GM19452 (cell line): ENCODE measurements around the gene EFS.
"Not testable (repeated sequence)": the region's sequence is repeated elsewhere in the genome, so short reads cannot be mapped to it uniquely, and the experiment has no call there.

Experiments used
- ATAC-seq: cut with Tn5 transposase; IDR thresholded peaks from one replicate; pipeline ENCODE4 v1.9.1; 2021; ENCODE audit not compliant: unreplicated experiment

Gene EFS

GRCh38 chr14:23327947-23328744 is 36.8 kb downstream of the EFS start:
- ATAC-seq = no peak

DNA sequence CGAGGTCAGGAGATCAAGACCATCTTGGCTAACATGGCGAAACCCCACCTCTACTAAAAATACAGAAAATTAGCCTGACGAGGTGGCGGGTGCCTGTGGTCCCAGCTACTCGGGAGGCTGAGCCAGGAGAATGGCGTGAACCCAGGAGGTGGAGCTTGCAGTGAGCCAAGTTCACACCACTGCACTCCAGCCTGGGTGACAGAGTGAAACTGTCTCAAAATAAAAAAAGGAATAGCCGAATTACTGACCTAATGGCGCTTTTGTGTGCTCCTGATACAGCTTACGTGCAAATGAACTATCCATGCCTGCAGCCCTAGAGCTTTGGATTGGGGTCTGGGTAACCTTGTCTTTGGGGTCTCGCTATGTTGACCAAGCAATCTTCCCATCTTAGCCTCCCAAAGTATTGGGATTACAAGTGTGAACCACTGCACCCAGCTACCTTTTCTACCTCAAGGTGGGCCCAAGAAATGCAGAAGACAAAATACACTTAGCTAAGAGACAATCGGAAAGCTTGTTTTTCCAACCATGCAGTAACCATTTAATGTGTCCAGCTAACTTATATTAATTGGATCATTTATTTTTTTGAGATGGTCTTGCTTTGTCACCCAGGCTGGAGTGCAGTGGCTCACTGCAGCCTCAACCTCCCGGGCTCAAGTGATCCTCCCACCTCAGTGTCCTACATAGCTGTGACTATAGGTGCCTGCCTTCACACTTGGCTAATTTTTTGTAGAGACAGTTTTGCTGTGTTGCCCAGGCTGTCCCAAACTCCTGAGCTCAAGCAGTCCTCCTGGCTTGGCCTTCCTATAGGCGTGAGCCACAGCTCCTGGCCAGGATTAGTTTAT is 38.3 kb downstream of the EFS start:
- no peak for ATAC-seq

DNA sequence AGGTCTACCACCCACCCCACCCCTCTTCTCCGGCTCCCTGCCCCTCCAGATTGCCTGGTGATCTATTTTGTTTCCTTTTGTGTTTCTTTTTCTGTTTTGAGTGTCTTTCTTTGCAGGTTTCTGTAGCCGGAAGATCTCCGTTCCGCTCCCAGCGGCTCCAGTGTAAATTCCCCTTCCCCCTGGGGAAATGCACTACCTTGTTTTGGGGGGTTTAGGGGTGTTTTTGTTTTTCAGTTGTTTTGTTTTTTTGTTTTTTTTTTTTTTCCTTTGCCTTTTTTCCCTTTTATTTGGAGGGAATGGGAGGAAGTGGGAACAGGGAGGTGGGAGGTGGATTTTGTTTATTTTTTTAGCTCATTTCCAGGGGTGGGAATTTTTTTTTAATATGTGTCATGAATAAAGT is 39.2 kb downstream of the EFS start:
- ATAC-seq = not testable (repeated sequence)

- no peak for ATAC-seq
These were observed 40.0 kb downstream of the EFS start for GRCh38 chr14:23324993-23325392.

GRCh38 chr14:23324455-23324846 is 40.5 kb downstream of the EFS start:
- no peak for ATAC-seq

- no peak for ATAC-seq
These were observed 41.0 kb downstream of the EFS start for GRCh38 chr14:23323838-23324454.

- ATAC-seq = no peak
These were observed 42.1 kb downstream of the EFS start for GRCh38 chr14:23322568-23323517.

GRCh38 chr14:23321572-23322547 is 43.1 kb downstream of the EFS start:
- ATAC-seq = peak; percentile 4

DNA sequence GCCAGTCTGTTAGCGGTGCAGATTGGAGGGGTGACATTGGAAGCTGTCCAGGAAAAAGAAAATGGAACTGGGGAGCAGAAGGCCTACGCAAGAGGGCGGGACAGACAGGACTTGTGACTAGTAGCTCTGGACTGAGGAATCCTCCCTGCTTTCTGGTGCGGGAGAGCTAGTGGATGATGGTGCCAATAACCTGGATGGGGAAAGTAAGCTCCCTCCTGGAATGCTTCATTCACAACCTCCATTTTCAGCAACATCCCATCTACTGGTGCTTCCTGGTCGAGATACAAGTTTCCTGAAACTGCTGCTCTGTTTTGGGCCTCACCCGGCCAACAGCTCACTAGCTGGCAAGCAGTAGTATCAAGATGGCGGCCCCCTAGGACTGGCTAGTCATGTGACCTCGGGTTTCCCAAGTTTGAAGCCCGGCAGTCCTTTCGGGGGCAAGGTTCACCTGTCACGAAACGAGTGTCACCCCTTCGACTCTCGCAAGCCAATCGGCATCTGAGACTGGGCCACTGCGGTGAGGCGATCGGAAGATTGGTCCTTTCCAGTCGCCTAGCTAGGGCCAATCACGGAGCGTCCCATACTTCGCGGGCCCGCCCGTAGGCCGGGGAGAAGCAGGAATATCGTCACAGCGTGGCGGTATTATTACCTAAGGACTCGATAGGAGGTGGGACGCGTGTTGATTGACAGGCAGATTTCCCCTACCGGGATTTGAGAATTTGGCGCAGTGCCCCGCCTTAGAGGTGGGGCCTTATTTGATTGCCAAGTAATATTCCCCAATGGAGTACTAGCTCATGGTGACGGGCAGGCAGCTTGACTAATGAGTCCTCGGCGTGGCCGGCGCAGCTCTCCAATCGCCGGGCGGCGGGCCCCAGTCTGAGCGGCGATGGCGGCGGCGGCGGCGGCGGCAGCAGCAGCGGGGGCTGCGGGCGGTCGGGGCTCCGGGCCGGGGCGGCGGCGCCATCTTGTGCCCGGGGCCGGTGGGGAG is 44.1 kb downstream of the EFS start, which contains the start of gene PABPN1:
PABPN1 (plus strand) TSS at position 874 of the 988 bp plus-strand sequence; CDS start at position 887, 13 bp downstream.
- ATAC-seq = peak; percentile 90

GRCh38 chr14:23319746-23320583 is 45.0 kb downstream of the EFS start:
- no peak for ATAC-seq

DNA sequence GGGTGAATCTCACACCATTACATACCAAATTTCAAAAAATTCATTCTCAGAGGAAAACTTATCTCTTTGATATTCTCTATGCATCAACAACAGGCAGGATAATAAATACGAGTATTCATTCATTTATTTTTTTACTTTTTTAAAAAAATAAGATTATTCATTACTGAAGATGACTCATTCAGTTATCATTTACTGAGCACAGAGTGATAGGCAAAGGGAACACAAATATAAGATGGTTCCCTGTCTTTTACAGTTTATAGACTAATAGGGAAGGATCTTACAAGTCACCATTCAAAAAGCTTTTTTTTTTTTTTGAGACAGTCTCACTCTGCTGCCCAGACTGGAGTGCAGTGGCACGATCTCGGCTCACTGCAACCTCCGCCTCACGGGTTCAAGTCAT is 48.7 kb downstream of the EFS start:
- ATAC-seq = no peak

DNA sequence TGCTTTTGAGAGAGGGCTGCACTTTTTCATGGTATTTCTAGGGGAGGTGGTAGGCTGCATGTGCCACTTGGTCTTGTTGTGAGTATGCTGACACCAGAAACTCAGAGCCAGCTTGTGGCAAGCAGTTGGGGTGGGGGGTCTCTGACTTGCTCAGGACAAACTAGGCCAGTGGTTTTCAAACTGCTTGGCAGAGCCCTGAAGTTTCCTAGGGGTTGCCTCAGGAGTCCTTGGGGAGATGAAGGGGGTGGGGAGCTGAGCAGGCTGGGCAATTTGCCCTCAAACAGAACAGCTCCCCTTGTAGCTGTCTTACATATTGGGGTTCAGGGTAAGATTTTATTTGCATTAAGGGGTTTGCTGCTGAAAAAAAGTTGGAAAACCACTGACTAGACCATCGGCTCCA is 54.4 kb downstream of the EFS start:
- no peak for ATAC-seq

GRCh38 chr14:23308721-23309445 is 56.1 kb downstream of the EFS start:
- no peak for ATAC-seq

GRCh38 chr14:23307687-23308644 is 57.0 kb downstream of the EFS start:
- ATAC-seq = no peak

DNA sequence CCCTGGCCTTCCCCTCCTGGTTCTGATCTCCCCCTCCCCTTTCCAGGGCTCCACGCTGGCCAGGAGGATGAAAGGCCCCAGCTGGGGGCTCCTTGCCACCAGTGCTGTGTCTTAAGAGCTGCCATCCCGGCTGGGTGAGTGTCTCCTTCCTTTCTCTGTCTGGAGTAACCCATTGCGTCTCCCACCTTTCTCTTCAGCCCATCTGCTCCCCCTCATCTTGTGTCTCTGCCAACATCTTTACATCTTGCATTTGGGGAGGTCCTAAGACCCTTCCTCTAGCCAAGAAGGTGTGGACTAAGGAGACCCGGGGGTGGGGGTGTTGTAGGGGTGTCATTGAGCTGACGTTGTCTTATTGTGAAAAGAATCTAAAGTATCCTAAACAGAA is 57.8 kb downstream of the EFS start:
- no peak for ATAC-seq
